Gastroesophageal sphincter (tissue), 3 donors: ENCODE results near the gene CLCN1.

Experiments used
- EP300 ChIP-seq: sonication (generic); formaldehyde crosslinking; IDR thresholded peaks from one replicate; pipeline ENCODE4 v1.6.1; 2017; ENCODE audit warnings: antibody characterized with exemption, mild to moderate bottlenecking
- TF ChIP-seq, protein P1 (sequence below), 4 experiments: fragments of 200-600 bp in 2 of 4; fragments of 450-650 bp in 2 of 4; sonication (generic) in 1 of 4; IDR thresholded peaks; one replicate each; pipeline ENCODE4 v1.5.1; 2017 to 2019; ENCODE audit warnings: antibody characterized with exemption in 4 of 4, mild to moderate bottlenecking in 2 of 4, moderate library complexity in 2 of 4

DNA sequence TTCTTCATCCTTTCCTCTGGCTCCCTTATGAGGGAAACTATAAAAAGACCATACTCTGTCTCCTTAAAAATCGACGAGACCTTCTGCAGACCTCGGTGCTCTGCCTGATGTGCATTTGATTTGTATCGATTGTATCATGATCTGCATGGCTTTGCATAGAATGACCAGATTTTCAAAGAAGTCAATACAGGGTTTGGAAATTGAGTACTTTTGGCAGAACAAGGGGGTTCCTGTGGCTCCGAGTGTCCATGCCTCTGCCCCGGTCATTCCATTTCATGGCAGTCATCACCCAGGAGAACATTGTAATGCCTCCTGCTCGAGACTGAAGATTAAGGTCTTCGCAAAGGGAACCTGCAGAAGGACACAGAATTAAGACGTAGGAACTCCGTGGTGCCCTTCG lies 27.1 kb upstream of the CLCN1 start:
- TF ChIP-seq, protein P1, sequence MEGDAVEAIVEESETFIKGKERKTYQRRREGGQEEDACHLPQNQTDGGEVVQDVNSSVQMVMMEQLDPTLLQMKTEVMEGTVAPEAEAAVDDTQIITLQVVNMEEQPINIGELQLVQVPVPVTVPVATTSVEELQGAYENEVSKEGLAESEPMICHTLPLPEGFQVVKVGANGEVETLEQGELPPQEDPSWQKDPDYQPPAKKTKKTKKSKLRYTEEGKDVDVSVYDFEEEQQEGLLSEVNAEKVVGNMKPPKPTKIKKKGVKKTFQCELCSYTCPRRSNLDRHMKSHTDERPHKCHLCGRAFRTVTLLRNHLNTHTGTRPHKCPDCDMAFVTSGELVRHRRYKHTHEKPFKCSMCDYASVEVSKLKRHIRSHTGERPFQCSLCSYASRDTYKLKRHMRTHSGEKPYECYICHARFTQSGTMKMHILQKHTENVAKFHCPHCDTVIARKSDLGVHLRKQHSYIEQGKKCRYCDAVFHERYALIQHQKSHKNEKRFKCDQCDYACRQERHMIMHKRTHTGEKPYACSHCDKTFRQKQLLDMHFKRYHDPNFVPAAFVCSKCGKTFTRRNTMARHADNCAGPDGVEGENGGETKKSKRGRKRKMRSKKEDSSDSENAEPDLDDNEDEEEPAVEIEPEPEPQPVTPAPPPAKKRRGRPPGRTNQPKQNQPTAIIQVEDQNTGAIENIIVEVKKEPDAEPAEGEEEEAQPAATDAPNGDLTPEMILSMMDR (IDR thresholded peaks at IDR 0.05): no peak
- no peak for TF ChIP-seq EP300
